HepG2 (cell line): Measurements from ENCODE around the gene MRPL42. TPM values are rescaled to one million over a fixed set of nuclear protein-coding genes. Genes with fewer than 3 reads are reported as not detected.

Experiments
- ATF7-NPFF ChIP-seq: sonication (generic); formaldehyde crosslinking; IDR thresholded peaks from 2 replicates; pipeline ENCODE4 v1.8.1; 2023; ENCODE audit warnings: mild to moderate bottlenecking, low read depth, missing genetic modification reagents, moderate library complexity
- FOXM1 ChIP-seq: sonication (generic); formaldehyde crosslinking; IDR thresholded peaks from 2 replicates; pipeline ENCODE4 v1.5.0; 2020; ENCODE audit warnings: missing genetic modification reagents
- KDM3A ChIP-seq: IDR thresholded peaks from 2 replicates; pipeline ENCODE4 v1.6.1; 2018; ENCODE audit warnings: low read depth, missing compliant biosample characterization
- MYC ChIP-seq: sonication (generic); formaldehyde crosslinking; IDR thresholded peaks from 2 replicates; pipeline ENCODE4 v1.9.0; 2021; ENCODE audit warnings: missing genetic modification reagents, borderline replicate concordance
- SMAD9 ChIP-seq: sonication (generic); formaldehyde crosslinking; IDR thresholded peaks from 2 replicates; pipeline ENCODE4 v1.5.1; 2020; ENCODE audit warnings: mild to moderate bottlenecking, missing genetic modification reagents
- TCF7L2 ChIP-seq: IDR thresholded peaks from 2 replicates; pipeline ENCODE4 v1.6.1; 2011; ENCODE audit warnings: mild to moderate bottlenecking, low read depth, low read length, moderate library complexity
- ZNF674 ChIP-seq: sonication (generic); formaldehyde crosslinking; IDR thresholded peaks from 2 replicates; pipeline ENCODE4 v1.5.0; 2020; ENCODE audit warnings: low read depth, mild to moderate bottlenecking, missing genetic modification reagents
- ZSCAN25 ChIP-seq: sonication (generic); formaldehyde crosslinking; IDR thresholded peaks from 2 replicates; pipeline ENCODE4 v1.8.0; 2022; ENCODE audit warnings: mild to moderate bottlenecking, missing genetic modification reagents
- ZSCAN30 ChIP-seq: sonication (generic); formaldehyde crosslinking; IDR thresholded peaks from 2 replicates; pipeline ENCODE4 v1.5.0; 2020; ENCODE audit warnings: mild to moderate bottlenecking, missing genetic modification reagents
- polyA plus RNA-seq, 8 experiments: library from polyadenylated mRNA; depleted of rRNA in 3 of 8; stranded (reverse) in 7 of 8; unstranded in 1 of 8; fragments of >200 nt; fragmentation: Illumina TruSeq in 4 of 8; extraction: Trizol in 4 of 8; gene quantifications; 2 replicates each; pipeline versions ENCODE4 v1.2.1 to v1.2.3, GENCODE V29; 2011 to 2016; ENCODE audit warnings: low read depth in 4 of 8, missing spikeins in 1 of 8, mixed read lengths in 1 of 8; ENCODE audit not compliant: insufficient read depth in 1 of 8
- total RNA-seq, 5 experiments: library from RNA; depleted of rRNA; stranded (reverse); fragments of >200 nt; fragmentation: Illumina TruSeq; extraction: Trizol; gene quantifications; 2 replicates each; pipeline ENCODE4 v1.2.3, GENCODE V29; 2016; ENCODE audit warnings: low read depth in 1 of 5
- TF ChIP-seq, protein P1 (sequence below): sonication (generic); formaldehyde crosslinking; IDR thresholded peaks from 2 replicates; pipeline ENCODE4 v1.4.0; 2020; ENCODE audit warnings: mild to moderate bottlenecking, missing genetic modification reagents, borderline replicate concordance
- TF ChIP-seq, protein P2 (sequence below): sonication (generic); formaldehyde crosslinking; IDR thresholded peaks from 2 replicates; pipeline ENCODE4 v1.8.1; 2023; ENCODE audit warnings: mild to moderate bottlenecking, missing genetic modification reagents
- TF ChIP-seq, protein P3 (sequence below): sonication (generic); formaldehyde crosslinking; IDR thresholded peaks from 2 replicates; pipeline ENCODE4 v1.5.0; 2020; ENCODE audit warnings: missing genetic modification reagents, mild to moderate bottlenecking, borderline replicate concordance
- TF ChIP-seq, protein P4 (sequence below): sonication (generic); formaldehyde crosslinking; IDR thresholded peaks from 2 replicates; pipeline ENCODE4 v1.5.1; 2020; ENCODE audit warnings: mild to moderate bottlenecking, missing genetic modification reagents, moderate library complexity
- TF ChIP-seq, protein P5 (sequence below): sonication (generic); formaldehyde crosslinking; IDR thresholded peaks from 2 replicates; pipeline ENCODE4 v1.8.0; 2022; ENCODE audit warnings: mild to moderate bottlenecking, missing genetic modification reagents; ENCODE audit not compliant: insufficient replicate concordance
- TF ChIP-seq, protein P6 (sequence below): IDR thresholded peaks from 2 replicates; pipeline ENCODE4 v1.6.1; 2012; ENCODE audit warnings: inconsistent platforms

The MRPL42 gene
- total and polyA plus RNA-seq, 2 of the 13 experiments (the other 11 are each of a cell fraction or from before 2014, with no cell fraction given): 93.3 to 148 TPM

DNA sequence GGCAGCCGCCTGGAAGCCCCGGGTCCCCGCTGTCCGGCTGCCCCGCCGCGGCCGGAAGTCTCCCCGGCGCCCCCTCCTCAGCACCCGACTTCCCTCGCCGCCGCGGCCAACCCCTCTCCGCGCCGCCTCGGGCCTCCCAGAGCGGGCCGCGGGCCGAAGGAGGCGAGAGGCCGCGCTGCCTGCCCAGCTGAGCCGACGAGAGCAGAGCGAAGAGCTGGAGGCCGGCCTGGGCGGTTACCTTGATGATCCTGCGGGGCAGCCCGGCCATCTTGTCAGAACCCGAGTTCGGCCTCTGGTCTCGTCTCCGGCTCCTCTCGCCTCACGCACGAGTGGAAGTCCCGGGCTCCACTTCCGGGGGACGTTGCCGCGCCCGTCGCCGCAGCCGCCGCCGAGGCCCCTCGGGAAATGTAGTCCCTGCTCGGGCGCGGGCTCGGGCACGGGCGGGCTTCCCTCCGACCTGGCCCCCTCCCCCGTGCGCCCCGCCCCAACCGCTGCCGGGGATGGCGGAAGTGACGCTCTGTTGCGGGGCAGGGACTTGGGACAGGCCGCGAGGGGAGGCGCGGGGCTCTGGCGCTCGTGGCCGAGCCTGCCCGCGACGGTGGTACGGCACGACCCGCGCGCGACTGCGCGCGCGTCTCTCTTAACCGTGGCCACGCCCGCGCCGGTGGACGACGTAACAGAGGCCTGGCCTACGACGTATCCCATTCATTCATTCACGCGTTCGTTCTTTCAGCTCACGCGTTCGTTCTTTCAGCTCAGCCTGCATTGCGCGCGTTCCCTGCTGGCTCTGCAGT, 25.5 kb upstream of the MRPL42 start, which contains the start of gene UBE2N (continued):
- TF ChIP-seq, protein P1, sequence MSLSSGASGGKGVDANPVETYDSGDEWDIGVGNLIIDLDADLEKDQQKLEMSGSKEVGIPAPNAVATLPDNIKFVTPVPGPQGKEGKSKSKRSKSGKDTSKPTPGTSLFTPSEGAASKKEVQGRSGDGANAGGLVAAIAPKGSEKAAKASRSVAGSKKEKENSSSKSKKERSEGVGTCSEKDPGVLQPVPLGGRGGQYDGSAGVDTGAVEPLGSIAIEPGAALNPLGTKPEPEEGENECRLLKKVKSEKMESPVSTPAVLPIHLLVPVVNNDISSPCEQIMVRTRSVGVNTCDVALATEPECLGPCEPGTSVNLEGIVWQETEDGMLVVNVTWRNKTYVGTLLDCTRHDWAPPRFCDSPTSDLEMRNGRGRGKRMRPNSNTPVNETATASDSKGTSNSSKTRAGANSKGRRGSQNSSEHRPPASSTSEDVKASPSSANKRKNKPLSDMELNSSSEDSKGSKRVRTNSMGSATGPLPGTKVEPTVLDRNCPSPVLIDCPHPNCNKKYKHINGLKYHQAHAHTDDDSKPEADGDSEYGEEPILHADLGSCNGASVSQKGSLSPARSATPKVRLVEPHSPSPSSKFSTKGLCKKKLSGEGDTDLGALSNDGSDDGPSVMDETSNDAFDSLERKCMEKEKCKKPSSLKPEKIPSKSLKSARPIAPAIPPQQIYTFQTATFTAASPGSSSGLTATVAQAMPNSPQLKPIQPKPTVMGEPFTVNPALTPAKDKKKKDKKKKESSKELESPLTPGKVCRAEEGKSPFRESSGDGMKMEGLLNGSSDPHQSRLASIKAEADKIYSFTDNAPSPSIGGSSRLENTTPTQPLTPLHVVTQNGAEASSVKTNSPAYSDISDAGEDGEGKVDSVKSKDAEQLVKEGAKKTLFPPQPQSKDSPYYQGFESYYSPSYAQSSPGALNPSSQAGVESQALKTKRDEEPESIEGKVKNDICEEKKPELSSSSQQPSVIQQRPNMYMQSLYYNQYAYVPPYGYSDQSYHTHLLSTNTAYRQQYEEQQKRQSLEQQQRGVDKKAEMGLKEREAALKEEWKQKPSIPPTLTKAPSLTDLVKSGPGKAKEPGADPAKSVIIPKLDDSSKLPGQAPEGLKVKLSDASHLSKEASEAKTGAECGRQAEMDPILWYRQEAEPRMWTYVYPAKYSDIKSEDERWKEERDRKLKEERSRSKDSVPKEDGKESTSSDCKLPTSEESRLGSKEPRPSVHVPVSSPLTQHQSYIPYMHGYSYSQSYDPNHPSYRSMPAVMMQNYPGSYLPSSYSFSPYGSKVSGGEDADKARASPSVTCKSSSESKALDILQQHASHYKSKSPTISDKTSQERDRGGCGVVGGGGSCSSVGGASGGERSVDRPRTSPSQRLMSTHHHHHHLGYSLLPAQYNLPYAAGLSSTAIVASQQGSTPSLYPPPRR (CRISPR knock-in tag): peak; percentile 54; the same call in 1 of the 2 replicates
- TF ChIP-seq ATF7-NPFF (CRISPR knock-in tag): peak; percentile 88
- TF ChIP-seq, protein P2, sequence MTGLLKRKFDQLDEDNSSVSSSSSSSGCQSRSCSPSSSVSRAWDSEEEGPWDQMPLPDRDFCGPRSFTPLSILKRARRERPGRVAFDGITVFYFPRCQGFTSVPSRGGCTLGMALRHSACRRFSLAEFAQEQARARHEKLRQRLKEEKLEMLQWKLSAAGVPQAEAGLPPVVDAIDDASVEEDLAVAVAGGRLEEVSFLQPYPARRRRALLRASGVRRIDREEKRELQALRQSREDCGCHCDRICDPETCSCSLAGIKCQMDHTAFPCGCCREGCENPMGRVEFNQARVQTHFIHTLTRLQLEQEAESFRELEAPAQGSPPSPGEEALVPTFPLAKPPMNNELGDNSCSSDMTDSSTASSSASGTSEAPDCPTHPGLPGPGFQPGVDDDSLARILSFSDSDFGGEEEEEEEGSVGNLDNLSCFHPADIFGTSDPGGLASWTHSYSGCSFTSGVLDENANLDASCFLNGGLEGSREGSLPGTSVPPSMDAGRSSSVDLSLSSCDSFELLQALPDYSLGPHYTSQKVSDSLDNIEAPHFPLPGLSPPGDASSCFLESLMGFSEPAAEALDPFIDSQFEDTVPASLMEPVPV (CRISPR knock-in tag): peak; percentile 86; the same call in 1 of the 2 replicates
- TF ChIP-seq, protein P3, sequence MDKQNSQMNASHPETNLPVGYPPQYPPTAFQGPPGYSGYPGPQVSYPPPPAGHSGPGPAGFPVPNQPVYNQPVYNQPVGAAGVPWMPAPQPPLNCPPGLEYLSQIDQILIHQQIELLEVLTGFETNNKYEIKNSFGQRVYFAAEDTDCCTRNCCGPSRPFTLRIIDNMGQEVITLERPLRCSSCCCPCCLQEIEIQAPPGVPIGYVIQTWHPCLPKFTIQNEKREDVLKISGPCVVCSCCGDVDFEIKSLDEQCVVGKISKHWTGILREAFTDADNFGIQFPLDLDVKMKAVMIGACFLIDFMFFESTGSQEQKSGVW: no peak
- TF ChIP-seq ZNF674 (CRISPR knock-in tag): 0 out of 2 replicates have a peak, but pooled peaks have one; percentile 15
- TF ChIP-seq, protein P4, sequence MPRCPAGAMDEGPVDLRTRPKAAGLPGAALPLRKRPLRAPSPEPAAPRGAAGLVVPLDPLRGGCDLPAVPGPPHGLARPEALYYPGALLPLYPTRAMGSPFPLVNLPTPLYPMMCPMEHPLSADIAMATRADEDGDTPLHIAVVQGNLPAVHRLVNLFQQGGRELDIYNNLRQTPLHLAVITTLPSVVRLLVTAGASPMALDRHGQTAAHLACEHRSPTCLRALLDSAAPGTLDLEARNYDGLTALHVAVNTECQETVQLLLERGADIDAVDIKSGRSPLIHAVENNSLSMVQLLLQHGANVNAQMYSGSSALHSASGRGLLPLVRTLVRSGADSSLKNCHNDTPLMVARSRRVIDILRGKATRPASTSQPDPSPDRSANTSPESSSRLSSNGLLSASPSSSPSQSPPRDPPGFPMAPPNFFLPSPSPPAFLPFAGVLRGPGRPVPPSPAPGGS (CRISPR knock-in tag): peak; percentile 81; the same call in 1 of the 2 replicates
- peak; percentile 66 for TF ChIP-seq KDM3A (CRISPR knock-in tag)
- TF ChIP-seq MYC (CRISPR knock-in tag): peak; percentile 90
- TF ChIP-seq, protein P5, sequence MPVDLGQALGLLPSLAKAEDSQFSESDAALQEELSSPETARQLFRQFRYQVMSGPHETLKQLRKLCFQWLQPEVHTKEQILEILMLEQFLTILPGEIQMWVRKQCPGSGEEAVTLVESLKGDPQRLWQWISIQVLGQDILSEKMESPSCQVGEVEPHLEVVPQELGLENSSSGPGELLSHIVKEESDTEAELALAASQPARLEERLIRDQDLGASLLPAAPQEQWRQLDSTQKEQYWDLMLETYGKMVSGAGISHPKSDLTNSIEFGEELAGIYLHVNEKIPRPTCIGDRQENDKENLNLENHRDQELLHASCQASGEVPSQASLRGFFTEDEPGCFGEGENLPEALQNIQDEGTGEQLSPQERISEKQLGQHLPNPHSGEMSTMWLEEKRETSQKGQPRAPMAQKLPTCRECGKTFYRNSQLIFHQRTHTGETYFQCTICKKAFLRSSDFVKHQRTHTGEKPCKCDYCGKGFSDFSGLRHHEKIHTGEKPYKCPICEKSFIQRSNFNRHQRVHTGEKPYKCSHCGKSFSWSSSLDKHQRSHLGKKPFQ (CRISPR knock-in tag): peak; percentile 74
- TF ChIP-seq FOXM1: no peak
- no peak for TF ChIP-seq ZSCAN30
- TF ChIP-seq SMAD9 (CRISPR knock-in tag): no peak
- peak; percentile 20; the same call in 1 of the 2 replicates for TF ChIP-seq ZSCAN25 (CRISPR knock-in tag)
- TF ChIP-seq, protein P6, sequence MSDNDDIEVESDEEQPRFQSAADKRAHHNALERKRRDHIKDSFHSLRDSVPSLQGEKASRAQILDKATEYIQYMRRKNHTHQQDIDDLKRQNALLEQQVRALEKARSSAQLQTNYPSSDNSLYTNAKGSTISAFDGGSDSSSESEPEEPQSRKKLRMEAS: peak; percentile 85
- no peak for TF ChIP-seq TCF7L2
